KMS-11 (cell line): ENCODE measurements around the gene DDX59.

Source experiments
- H2AFZ ChIP-seq: fragments of 200-600 bp; sonication (generic); 2 replicates; pipeline ENCODE4 v1.6.1; 2016; ENCODE audit warnings: antibody characterized with exemption, mixed run types, low read depth
- H3K27ac ChIP-seq: fragments of 200-600 bp; sonication (generic); 2 replicates; pipeline ENCODE4 v1.6.1; 2016; ENCODE audit warnings: mild to moderate bottlenecking, mixed run types
- H3K27me3 ChIP-seq: fragments of 200-600 bp; sonication (generic); 2 replicates; pipeline ENCODE4 v1.6.1; 2017; ENCODE audit warnings: mild to moderate bottlenecking, low read depth, mixed run types, moderate library complexity; ENCODE audit not compliant: insufficient read depth
- H3K36me3 ChIP-seq: fragments of 200-600 bp; sonication (generic); 2 replicates; pipeline ENCODE4 v1.6.1; 2017; ENCODE audit warnings: mild to moderate bottlenecking, mixed run types; ENCODE audit not compliant: insufficient read depth
- H3K4me1 ChIP-seq: fragments of 200-600 bp; sonication (generic); 2 replicates; pipeline ENCODE4 v1.6.1; 2016; ENCODE audit warnings: mild to moderate bottlenecking, low read depth, mixed run types; ENCODE audit not compliant: poor library complexity, severe bottlenecking
- H3K4me2 ChIP-seq: fragments of 200-600 bp; sonication (generic); 2 replicates; pipeline ENCODE4 v1.7.0; 2016; ENCODE audit warnings: mild to moderate bottlenecking, mixed run types
- H3K4me3 ChIP-seq: fragments of 200-600 bp; sonication (generic); IDR thresholded peaks from 2 replicates; pipeline ENCODE4 v1.6.1; 2017; ENCODE audit warnings: low read depth, low read length, mixed read lengths; ENCODE audit not compliant: insufficient read depth
- H3K79me2 ChIP-seq: fragments of 200-600 bp; sonication (generic); 2 replicates; pipeline ENCODE4 v1.6.1; 2016; ENCODE audit warnings: low read depth, mixed run types; ENCODE audit not compliant: insufficient read depth
- H3K9ac ChIP-seq: fragments of 200-600 bp; sonication (generic); 2 replicates; pipeline ENCODE4 v1.6.1; 2016; ENCODE audit warnings: mild to moderate bottlenecking, mixed run types
- H4K20me1 ChIP-seq: fragments of 200-600 bp; sonication (generic); 2 replicates; pipeline ENCODE4 v1.6.1; 2016; ENCODE audit warnings: mild to moderate bottlenecking, mixed run types; ENCODE audit not compliant: insufficient read depth
- CTCF ChIP-seq: fragments of 200-600 bp; sonication (generic); conservative IDR thresholded peaks from 2 replicates; pipeline ENCODE4 v1.6.1; 2017; ENCODE audit warnings: low read depth, mild to moderate bottlenecking, antibody characterized with exemption, low read length, moderate library complexity, mixed read lengths

DDX59 gene

GRCh38 chr1:200686620-200687019, 16.9 kb upstream of the DDX59 start:
- no peaks in the 10 kb centered on the region for H3K4me1 ChIP-seq
- no peak overlapping the region for H3K27ac ChIP-seq
- H3K36me3 ChIP-seq = no peaks in the 10 kb centered on the region
- H3K79me2 ChIP-seq = no peaks in the 10 kb centered on the region
- no peaks in the 10 kb centered on the region for H4K20me1 ChIP-seq
- no peak overlapping the region for H3K9ac ChIP-seq
- H3K27me3 ChIP-seq = no peaks in the 10 kb centered on the region
- no peak overlapping the region for H3K4me3 ChIP-seq
- H2AFZ ChIP-seq = no peak overlapping the region
- no peak overlapping the region for H3K4me2 ChIP-seq
- TF ChIP-seq CTCF = no peak

- Histone ChIP-seq H3K4me3 (no peak overlapping the region), H4K20me1 (no peaks in the 10 kb centered on the region), H3K79me2 (no peaks in the 10 kb centered on the region), H3K36me3 (no peaks in the 10 kb centered on the region), H3K27me3 (no peaks in the 10 kb centered on the region), H3K4me1 (no peaks in the 10 kb centered on the region), H2AFZ (no peak overlapping the region), H3K27ac (no peak overlapping the region), H3K9ac (no peak overlapping the region), H3K4me2 (no peak overlapping the region)
- TF ChIP-seq CTCF = no peak
Observed at GRCh38 chr1:200684015-200684414, 14.3 kb upstream of the DDX59 start.

GRCh38 chr1:200683298-200683697, 13.6 kb upstream of the DDX59 start:
- TF ChIP-seq CTCF = no peak
- Histone ChIP-seq H3K27ac (no peak overlapping the region), H3K27me3 (no peaks in the 10 kb centered on the region)

GRCh38 chr1:200681231-200681630, 11.5 kb upstream of the DDX59 start:
- H3K4me3 ChIP-seq = no peak overlapping the region

More at GRCh38 chr1:200683298-200683697, 13.6 kb upstream of the DDX59 start:
- no peaks in the 10 kb centered on the region for H3K79me2 ChIP-seq
- H3K9ac ChIP-seq = no peak overlapping the region
- H3K4me3 ChIP-seq = no peak overlapping the region
- no peaks in the 10 kb centered on the region for H3K4me1 ChIP-seq
- no peak overlapping the region for H3K4me2 ChIP-seq
- H4K20me1 ChIP-seq = no peaks in the 10 kb centered on the region
- H3K36me3 ChIP-seq = no peaks in the 10 kb centered on the region
- H2AFZ ChIP-seq = no peak overlapping the region

More at GRCh38 chr1:200681231-200681630, 11.5 kb upstream of the DDX59 start:
- Histone ChIP-seq H3K4me2 (no peak overlapping the region), H3K9ac (no peak overlapping the region), H3K27ac (no peak overlapping the region), H3K79me2 (no peaks in the 10 kb centered on the region), H3K36me3 (no peaks in the 10 kb centered on the region), H3K4me1 (no peaks in the 10 kb centered on the region), H3K27me3 (no peaks in the 10 kb centered on the region), H4K20me1 (no peaks in the 10 kb centered on the region), H2AFZ (no peak overlapping the region)
- TF ChIP-seq CTCF = no peak
